ENCODE data around the gene AIF1L. TPM values are rescaled to one million over a fixed set of nuclear protein-coding genes. Genes with fewer than 3 reads are reported as not detected.

The AIF1L gene
- total and polyA plus RNA-seq, 4 donors = 0.61 to 1.8 (median 1.2) TPM

DNA sequence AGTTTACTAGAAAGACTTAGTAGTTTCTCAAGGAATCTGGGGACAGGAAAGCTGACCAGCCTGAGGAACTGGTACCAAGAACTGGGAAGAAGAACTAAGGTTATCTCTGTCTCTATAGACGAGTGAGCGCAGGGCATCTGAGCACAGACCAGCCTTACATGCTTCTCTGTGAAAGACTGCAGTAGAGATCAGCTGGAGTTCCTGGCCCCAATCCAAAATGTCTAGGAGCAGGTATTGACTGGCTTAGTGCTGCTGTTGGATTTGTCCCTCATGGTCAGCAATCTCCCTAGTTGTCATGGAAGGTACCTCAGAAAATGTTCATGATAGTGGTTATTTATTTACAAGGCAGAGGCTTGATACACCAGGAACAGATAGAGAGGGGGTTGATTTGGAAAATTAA lies 42.3 kb downstream of the AIF1L start:
- no peak overlapping the region for H3K9ac ChIP-seq (ENCODE audit: low read depth in 1 of 2, low read length in 2 of 2)
- 98% methylated on average over 2 of the region's 2 CpGs for WGBS
- no peaks in the 10 kb centered on the region for H3K9me3 ChIP-seq (ENCODE audit: control insufficient read depth in 4 of 4, low read length in 3 of 4)
- no peaks in the 10 kb centered on the region for H3K27me3 ChIP-seq (ENCODE audit: control insufficient read depth in 4 of 4, insufficient read depth in 4 of 4, low read length in 3 of 4)
- no peak for DNase-seq (ENCODE audit: low spot score)
- H3K36me3 ChIP-seq (ENCODE audit: control insufficient read depth in 4 of 4, insufficient read depth in 3 of 4, low read depth in 1 of 4, low read length in 3 of 4) = peaks cover 16 to 87% (median 83%) of the 10 kb centered on the region in 4 donors
- TF ChIP-seq, protein P1, sequence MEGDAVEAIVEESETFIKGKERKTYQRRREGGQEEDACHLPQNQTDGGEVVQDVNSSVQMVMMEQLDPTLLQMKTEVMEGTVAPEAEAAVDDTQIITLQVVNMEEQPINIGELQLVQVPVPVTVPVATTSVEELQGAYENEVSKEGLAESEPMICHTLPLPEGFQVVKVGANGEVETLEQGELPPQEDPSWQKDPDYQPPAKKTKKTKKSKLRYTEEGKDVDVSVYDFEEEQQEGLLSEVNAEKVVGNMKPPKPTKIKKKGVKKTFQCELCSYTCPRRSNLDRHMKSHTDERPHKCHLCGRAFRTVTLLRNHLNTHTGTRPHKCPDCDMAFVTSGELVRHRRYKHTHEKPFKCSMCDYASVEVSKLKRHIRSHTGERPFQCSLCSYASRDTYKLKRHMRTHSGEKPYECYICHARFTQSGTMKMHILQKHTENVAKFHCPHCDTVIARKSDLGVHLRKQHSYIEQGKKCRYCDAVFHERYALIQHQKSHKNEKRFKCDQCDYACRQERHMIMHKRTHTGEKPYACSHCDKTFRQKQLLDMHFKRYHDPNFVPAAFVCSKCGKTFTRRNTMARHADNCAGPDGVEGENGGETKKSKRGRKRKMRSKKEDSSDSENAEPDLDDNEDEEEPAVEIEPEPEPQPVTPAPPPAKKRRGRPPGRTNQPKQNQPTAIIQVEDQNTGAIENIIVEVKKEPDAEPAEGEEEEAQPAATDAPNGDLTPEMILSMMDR (IDR thresholded peaks at IDR 0.05; ENCODE audit: low read depth, low read length, missing input control) = no peak
- TF ChIP-seq, protein P2, sequence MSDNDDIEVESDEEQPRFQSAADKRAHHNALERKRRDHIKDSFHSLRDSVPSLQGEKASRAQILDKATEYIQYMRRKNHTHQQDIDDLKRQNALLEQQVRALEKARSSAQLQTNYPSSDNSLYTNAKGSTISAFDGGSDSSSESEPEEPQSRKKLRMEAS (IDR thresholded peaks at IDR 0.05) = no peak
- TF ChIP-seq, protein P3, sequence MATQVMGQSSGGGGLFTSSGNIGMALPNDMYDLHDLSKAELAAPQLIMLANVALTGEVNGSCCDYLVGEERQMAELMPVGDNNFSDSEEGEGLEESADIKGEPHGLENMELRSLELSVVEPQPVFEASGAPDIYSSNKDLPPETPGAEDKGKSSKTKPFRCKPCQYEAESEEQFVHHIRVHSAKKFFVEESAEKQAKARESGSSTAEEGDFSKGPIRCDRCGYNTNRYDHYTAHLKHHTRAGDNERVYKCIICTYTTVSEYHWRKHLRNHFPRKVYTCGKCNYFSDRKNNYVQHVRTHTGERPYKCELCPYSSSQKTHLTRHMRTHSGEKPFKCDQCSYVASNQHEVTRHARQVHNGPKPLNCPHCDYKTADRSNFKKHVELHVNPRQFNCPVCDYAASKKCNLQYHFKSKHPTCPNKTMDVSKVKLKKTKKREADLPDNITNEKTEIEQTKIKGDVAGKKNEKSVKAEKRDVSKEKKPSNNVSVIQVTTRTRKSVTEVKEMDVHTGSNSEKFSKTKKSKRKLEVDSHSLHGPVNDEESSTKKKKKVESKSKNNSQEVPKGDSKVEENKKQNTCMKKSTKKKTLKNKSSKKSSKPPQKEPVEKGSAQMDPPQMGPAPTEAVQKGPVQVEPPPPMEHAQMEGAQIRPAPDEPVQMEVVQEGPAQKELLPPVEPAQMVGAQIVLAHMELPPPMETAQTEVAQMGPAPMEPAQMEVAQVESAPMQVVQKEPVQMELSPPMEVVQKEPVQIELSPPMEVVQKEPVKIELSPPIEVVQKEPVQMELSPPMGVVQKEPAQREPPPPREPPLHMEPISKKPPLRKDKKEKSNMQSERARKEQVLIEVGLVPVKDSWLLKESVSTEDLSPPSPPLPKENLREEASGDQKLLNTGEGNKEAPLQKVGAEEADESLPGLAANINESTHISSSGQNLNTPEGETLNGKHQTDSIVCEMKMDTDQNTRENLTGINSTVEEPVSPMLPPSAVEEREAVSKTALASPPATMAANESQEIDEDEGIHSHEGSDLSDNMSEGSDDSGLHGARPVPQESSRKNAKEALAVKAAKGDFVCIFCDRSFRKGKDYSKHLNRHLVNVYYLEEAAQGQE (IDR thresholded peaks at IDR 0.05) = no peak
- no peak for TF ChIP-seq EGR1 (IDR thresholded peaks at IDR 0.05; ENCODE audit: low read depth in 2 of 2)
- no peak for TF ChIP-seq FOXA1 (IDR thresholded peaks at IDR 0.05)
- TF ChIP-seq GABPA (IDR thresholded peaks at IDR 0.05 in 1 of 2, conservative IDR thresholded peaks at IDR 0.05 in 1 of 2) = no peak
- TF ChIP-seq YY1 (IDR thresholded peaks at IDR 0.05) = no peak
- TF ChIP-seq, protein P4, sequence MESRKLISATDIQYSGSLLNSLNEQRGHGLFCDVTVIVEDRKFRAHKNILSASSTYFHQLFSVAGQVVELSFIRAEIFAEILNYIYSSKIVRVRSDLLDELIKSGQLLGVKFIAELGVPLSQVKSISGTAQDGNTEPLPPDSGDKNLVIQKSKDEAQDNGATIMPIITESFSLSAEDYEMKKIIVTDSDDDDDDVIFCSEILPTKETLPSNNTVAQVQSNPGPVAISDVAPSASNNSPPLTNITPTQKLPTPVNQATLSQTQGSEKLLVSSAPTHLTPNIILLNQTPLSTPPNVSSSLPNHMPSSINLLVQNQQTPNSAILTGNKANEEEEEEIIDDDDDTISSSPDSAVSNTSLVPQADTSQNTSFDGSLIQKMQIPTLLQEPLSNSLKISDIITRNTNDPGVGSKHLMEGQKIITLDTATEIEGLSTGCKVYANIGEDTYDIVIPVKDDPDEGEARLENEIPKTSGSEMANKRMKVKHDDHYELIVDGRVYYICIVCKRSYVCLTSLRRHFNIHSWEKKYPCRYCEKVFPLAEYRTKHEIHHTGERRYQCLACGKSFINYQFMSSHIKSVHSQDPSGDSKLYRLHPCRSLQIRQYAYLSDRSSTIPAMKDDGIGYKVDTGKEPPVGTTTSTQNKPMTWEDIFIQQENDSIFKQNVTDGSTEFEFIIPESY (IDR thresholded peaks at IDR 0.05) = no peak
- no peak for TF ChIP-seq TAF1 (conservative IDR thresholded peaks at IDR 0.05)
- TF ChIP-seq HNF4G (IDR thresholded peaks at IDR 0.05) = no peak
- TF ChIP-seq, protein P5, sequence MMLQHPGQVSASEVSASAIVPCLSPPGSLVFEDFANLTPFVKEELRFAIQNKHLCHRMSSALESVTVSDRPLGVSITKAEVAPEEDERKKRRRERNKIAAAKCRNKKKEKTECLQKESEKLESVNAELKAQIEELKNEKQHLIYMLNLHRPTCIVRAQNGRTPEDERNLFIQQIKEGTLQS (IDR thresholded peaks at IDR 0.05) = no peak
- no peak for TF ChIP-seq JUND (IDR thresholded peaks at IDR 0.05)
- TF ChIP-seq SP1 (IDR thresholded peaks at IDR 0.05) = no peak
- no peak for TF ChIP-seq RAD21 (IDR thresholded peaks at IDR 0.05)
- TF ChIP-seq HNF4A (conservative IDR thresholded peaks at IDR 0.05) = no peak
- H3K4me3 ChIP-seq (ENCODE audit: low read depth in 1 of 3, low read length in 3 of 3) = no peak overlapping the region
- H3K4me1 ChIP-seq (ENCODE audit: control insufficient read depth in 4 of 4, insufficient read depth in 4 of 4, low read length in 3 of 4) = no peaks in the 10 kb centered on the region
- H3K27ac ChIP-seq (ENCODE audit: low read depth in 1 of 2, low read length in 2 of 2) = no peak overlapping the region

DNA sequence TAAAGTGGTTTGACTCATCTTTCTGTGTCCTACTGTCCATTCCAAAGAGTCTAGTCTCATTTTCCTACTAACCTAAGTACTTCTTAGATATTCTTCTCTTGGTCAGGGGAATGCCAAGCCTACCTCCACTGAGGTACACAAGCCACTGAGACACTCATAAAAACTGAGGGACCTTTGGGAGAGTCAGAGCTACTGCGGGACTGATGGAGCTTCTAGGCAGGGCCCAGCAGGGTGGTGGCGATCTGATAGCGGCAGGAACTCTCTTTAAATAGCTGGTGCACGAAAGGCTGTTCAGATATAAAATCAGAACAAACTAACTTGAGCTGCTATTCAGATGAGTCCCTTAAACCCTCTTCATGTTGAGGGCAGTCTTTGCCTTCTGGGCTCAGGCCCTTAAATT lies 43.8 kb downstream of the AIF1L start:
- 96% methylated on average over 4 of the region's 4 CpGs for WGBS
- DNase-seq (ENCODE audit: low spot score) = no peak
- H3K4me3 ChIP-seq (ENCODE audit: low read depth in 1 of 3, low read length in 3 of 3) = no peak overlapping the region
- H3K27me3 ChIP-seq (ENCODE audit: control insufficient read depth in 4 of 4, insufficient read depth in 4 of 4, low read length in 3 of 4) = no peaks in the 10 kb centered on the region
- TF ChIP-seq EGR1 (IDR thresholded peaks at IDR 0.05; ENCODE audit: low read depth in 2 of 2) = no peak
- TF ChIP-seq SP1 (IDR thresholded peaks at IDR 0.05) = no peak
- TF ChIP-seq, protein P2 (IDR thresholded peaks at IDR 0.05) = no peak
- TF ChIP-seq NR2F2 (IDR thresholded peaks at IDR 0.05) = no peak
- TF ChIP-seq HNF4A (conservative IDR thresholded peaks at IDR 0.05) = no peak
- no peak for TF ChIP-seq YY1 (IDR thresholded peaks at IDR 0.05)
- no peak for TF ChIP-seq TAF1 (conservative IDR thresholded peaks at IDR 0.05)
- TF ChIP-seq JUND (IDR thresholded peaks at IDR 0.05) = no peak
- TF ChIP-seq, protein P3 (IDR thresholded peaks at IDR 0.05) = no peak
- TF ChIP-seq, protein P4 (IDR thresholded peaks at IDR 0.05) = no peak
- no peak for TF ChIP-seq GABPA (IDR thresholded peaks at IDR 0.05 in 1 of 2, conservative IDR thresholded peaks at IDR 0.05 in 1 of 2)
- no peak for TF ChIP-seq HNF4G (IDR thresholded peaks at IDR 0.05)
- no peak overlapping the region for H3K27ac ChIP-seq (ENCODE audit: low read depth in 1 of 2, low read length in 2 of 2)
- H3K36me3 ChIP-seq (ENCODE audit: control insufficient read depth in 4 of 4, insufficient read depth in 3 of 4, low read depth in 1 of 4, low read length in 3 of 4) = peaks cover 14 to 87% (median 83%) of the 10 kb centered on the region in 4 donors
- H3K4me1 ChIP-seq (ENCODE audit: control insufficient read depth in 4 of 4, insufficient read depth in 4 of 4, low read length in 3 of 4) = no peaks in the 10 kb centered on the region
- no peak overlapping the region for H3K9ac ChIP-seq (ENCODE audit: low read depth in 1 of 2, low read length in 2 of 2)
- no peaks in the 10 kb centered on the region for H3K9me3 ChIP-seq (ENCODE audit: control insufficient read depth in 4 of 4, low read length in 3 of 4)
